HG03432 (cell line): Measurements from ENCODE around the gene OR9Q2.
"Not testable (repeated sequence)": the region's sequence is repeated elsewhere in the genome, so short reads cannot be mapped to it uniquely, and the experiment has no call there.

Experiments used
- ATAC-seq: cut with Tn5 transposase; IDR thresholded peaks from one replicate; pipeline ENCODE4 v1.9.1; 2021; ENCODE audit warnings: mild to moderate bottlenecking, moderate library complexity; ENCODE audit not compliant: unreplicated experiment

Gene OR9Q2

DNA sequence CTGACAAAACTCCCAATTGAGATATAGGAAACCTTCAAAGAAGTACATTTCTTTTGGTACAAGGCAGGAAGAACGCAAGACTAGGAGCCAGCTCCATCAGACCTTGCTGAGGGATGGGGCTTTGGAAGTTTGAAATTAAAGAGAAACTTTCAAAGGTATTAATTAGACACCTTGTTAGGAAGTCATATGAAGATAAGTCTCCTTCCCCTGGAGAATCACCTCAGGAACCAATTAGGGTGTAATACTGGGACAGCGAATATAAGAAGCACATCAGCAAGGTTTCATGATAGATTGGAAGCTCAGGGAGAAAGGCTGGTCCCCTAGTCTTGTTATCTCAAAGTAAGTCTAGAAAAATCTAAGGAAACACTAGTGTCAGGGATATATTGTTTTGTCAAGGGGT lies at the start of gene OR9Q2:
Gene OR9Q2, plus strand, starts transcription at position 301 of the 400 bp plus-strand sequence. CDS start 1,421 bp downstream, outside the sequence.
- no peak for ATAC-seq

- no peak for ATAC-seq
Measured at GRCh38 chr11:58142761-58143160, 46.1 kb upstream of the OR9Q2 start.

DNA sequence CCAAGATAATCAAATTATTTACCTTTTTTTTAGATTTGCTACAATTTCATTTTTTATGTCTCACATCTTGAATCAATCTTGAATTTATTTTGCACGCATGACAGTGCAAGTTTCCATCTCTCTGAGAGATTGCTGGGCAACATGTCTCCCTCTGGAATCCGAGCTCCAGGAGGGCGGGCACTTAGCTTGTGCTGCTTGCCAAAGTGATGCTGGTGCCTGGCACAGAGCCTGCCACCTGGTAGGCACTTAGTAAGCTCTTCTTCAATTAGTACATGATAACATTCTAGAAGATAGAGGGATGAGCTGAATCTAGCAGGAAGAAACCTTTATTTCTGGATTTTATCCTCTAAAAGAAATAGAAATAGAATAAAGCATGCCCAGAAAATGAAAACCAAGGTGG lies 36.1 kb upstream of the OR9Q2 start:
- ATAC-seq: no peak

DNA sequence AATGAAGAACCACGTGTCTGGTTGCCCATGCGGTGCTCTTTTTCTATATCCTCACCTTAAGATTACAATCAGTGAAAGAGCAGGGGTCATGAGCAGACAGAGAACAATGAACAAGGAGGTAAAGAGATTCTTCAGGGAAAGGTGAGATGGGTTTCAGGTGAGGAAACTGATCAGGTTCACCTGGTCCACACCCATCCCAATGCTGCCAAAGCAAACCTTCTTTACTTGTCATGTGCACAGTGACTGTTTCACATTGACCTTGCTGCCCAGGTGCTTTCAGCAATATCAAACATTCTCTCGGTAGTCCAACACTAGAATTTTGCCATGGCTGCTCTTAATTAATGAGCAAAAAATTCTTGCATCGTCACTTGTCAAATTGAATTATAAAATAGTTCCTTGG lies 24.5 kb upstream of the OR9Q2 start:
- no peak for ATAC-seq

DNA sequence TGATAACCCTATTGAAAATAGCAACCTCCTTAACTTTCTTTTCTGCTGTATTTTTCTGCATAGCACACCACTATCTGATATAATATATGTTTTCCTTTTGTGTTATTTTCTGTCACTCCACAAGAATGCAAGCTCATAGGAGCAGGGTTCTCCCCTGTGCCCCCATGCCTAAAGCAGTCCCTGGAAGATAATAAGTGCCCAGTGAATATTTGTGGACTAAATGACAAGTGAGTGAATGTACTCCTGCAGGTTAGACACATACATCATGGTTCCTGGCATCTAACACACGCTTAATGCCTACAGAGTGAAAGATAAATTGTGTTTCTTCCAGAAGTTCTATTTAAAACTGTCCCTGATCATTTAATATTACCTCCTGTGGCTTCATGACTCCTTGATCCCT lies 23.9 kb upstream of the OR9Q2 start:
- ATAC-seq: no peak

GRCh38 chr11:58165504-58166106 lies 23.3 kb upstream of the OR9Q2 start:
- no peak for ATAC-seq

DNA sequence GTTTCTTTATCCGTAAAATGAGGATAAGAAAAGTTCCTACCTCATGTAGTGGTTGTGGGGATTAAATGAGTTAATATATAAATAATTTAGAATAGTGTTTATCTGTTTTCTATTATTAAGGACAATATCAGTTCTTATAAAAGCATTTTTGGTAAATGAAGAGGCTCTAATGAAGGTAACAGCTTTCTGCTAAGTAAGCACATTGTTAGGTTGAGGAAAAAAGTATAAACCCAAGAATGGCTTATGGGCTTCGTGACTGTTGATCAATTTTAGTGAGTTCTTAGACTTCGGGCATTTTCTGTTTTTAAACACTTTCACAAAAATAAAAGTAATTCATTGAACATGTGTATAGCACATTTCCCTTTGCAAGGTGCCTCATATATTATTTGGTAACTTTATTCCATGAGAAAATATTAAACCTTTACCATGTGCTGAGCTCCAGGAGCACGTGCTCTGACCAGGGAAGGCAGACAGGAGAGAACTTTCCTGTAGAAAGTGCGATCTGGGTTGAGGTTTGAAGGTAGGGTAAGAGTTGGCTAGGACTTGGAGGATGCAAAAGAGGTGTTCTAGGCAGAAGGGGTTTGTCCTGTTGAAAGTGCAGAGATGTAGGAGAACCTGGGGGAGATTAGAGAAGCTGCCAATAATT lies 11.3 kb upstream of the OR9Q2 start:
- no peak for ATAC-seq

DNA sequence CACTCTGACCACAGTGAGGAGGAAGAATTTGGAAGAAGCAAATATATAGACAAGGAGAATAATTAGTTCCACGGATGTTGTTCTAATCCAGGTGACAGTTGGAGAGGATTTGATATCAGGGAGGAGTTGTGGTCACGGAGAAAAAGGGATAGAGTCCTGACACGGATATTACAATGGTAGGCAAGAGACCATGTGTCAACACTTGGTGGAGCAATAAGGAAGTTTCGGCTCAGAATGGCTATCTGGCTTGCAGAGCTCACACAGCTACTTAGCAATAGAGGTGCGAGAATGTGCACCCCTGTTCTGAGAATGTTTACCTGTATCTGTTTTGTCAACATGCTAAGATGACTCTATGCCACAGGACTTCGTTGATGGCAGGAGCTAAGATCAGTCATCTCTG lies 10.4 kb upstream of the OR9Q2 start:
- no peak for ATAC-seq

- ATAC-seq: no peak
Measured at GRCh38 chr11:58179648-58180047, 9.2 kb upstream of the OR9Q2 start.

GRCh38 chr11:58186938-58187337 lies 1.9 kb upstream of the OR9Q2 start:
- ATAC-seq: no peak

GRCh38 chr11:58192229-58192628 lies 3.4 kb downstream of the OR9Q2 start:
- ATAC-seq: no peak

DNA sequence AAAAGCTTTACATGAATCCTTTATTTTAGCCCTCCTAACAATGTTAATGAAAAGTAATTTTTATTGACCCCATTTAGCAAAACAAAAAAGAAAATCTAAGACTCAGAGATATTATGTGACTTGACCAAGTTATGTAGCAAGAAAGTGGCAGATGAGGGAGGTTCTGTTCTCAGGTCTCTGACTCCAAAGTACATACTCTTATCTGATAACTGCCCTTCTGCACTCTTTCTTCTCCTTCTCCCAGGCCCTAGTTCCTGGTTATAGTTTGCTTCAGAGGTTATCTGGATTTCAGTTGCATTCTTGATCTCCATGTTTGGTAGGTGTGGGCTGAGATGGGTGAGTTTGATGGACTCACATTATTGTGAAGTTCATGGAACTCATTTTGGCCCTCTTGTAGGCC lies 4.5 kb downstream of the OR9Q2 start:
- ATAC-seq: no peak

- no peak for ATAC-seq
Measured at GRCh38 chr11:58195939-58196338, 7.1 kb downstream of the OR9Q2 start.

- ATAC-seq: no peak
Measured at GRCh38 chr11:58199271-58199670, 10.4 kb downstream of the OR9Q2 start.

DNA sequence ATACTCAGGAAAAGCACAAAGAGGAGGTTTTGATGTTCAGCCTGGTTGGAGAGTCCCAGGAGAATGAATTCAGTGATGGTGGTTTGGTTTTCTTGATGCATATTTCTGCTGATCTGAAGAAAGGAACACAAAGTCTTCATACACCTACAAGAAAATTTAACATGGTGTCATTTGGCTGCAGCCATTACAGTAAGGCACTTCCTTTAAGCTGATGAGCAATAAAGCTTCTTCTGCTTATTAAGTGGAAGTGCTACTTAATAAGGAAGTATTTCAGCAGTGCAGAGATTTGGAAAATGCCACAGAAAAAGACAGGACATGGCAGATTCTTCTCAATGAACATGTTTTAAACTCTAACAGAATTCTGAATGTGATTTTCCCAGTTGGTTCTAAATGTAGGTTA lies 15.2 kb downstream of the OR9Q2 start, which contains the start of gene OR1S2:
Gene OR1S2, minus strand, starts transcription at position 101 of the 400 bp plus-strand sequence. Its CDS starts 0 bp downstream, at position 101.
- no peak for ATAC-seq

DNA sequence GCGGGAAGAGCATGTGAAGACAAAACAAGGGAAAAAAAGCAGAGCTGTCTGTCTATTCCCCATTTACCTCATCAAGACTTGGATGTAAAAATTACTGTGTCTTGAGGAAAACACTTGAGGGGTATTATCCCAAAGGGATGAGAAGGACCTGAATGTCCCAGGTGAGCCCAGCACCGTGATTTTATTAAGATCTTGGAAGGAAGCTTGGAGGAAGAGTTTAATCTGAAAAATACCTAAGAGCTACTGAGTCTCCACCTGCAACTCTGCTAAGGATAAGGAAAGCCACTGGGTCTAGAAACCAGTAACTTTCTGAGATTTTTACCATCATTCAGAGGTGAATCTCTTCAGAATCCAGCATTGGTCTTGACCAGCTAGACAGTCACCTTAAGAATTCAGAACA lies 23.6 kb downstream of the OR9Q2 start, which contains the start of gene OR1S1:
Gene OR1S1, plus strand, starts transcription at position 301 of the 400 bp plus-strand sequence.
- ATAC-seq: not testable (repeated sequence)

GRCh38 chr11:58216476-58216875 lies 27.6 kb downstream of the OR9Q2 start:
- no peak for ATAC-seq

DNA sequence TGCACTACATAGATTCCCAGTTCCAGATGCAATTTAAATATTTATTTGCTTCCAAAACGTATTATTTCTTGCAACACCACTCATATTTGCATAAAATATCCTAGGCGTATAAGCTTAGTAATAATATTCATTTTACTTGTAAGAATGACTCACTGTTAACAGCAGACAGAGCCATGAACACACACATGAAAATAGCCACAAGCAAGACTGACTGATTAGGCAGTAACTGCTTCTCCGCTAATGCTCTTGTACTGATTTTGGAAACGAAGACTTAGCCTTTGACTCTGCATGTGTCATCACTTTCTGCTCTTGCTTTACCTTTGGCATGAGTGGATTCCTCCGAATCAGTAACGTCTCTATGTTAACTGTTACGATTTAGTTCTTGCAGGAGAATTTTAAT lies 33.9 kb downstream of the OR9Q2 start:
- no peak for ATAC-seq

GRCh38 chr11:58227956-58228615 lies 39.2 kb downstream of the OR9Q2 start:
- ATAC-seq: no peak
